GM23338 (cell line): ENCODE data around the gene PINK1. TPM values are rescaled to one million over a fixed set of nuclear protein-coding genes. Genes with fewer than 3 reads are reported as not detected.

Experiments used
- ATAC-seq: fragments of 200-7000 bp; cut with Tn5 transposase; 3 replicates; pipeline ENCODE4 v1.9.1; 2020
- DNase-seq: peaks from one replicate; pipeline ENCODE4 v3.0.0-alpha.2; 2015; ENCODE audit warnings: low spot score
- H2AFZ ChIP-seq: fragments of 200-600 bp; sonication (generic); 2 replicates; pipeline ENCODE4 v1.8.0; 2016; ENCODE audit warnings: antibody characterized with exemption, mild to moderate bottlenecking, moderate library complexity
- H3F3A ChIP-seq: fragments of 200-600 bp; sonication (generic); replicated peaks from 2 replicates; pipeline ENCODE4 v1.8.0; 2017; ENCODE audit warnings: antibody characterized with exemption, mixed run types, low read depth
- H3K27ac ChIP-seq: fragments of 200-600 bp; sonication (generic); 2 replicates; pipeline ENCODE4 v1.6.1; 2016; ENCODE audit warnings: low read depth
- H3K27me3 ChIP-seq: fragments of 200-600 bp; sonication (generic); 2 replicates; pipeline ENCODE4 v1.8.0; 2016; ENCODE audit warnings: mild to moderate bottlenecking, mixed run types, moderate library complexity; ENCODE audit not compliant: insufficient read depth
- H3K36me3 ChIP-seq: fragments of 200-600 bp; sonication (generic); 2 replicates; pipeline ENCODE4 v1.8.0; 2016; ENCODE audit warnings: mild to moderate bottlenecking; ENCODE audit not compliant: insufficient read depth
- H3K4me1 ChIP-seq: fragments of 200-600 bp; sonication (generic); 2 replicates; pipeline ENCODE4 v1.8.0; 2016; ENCODE audit warnings: mild to moderate bottlenecking, moderate library complexity; ENCODE audit not compliant: insufficient read depth
- H3K4me2 ChIP-seq: fragments of 200-600 bp; sonication (generic); 2 replicates; pipeline ENCODE4 v1.7.1; 2017; ENCODE audit warnings: mixed run types
- H3K4me3 ChIP-seq: fragments of 200-600 bp; sonication (generic); 2 replicates; pipeline ENCODE4 v1.6.1; 2016; ENCODE audit warnings: mixed run types
- H3K79me2 ChIP-seq: fragments of 200-600 bp; sonication (generic); replicated peaks from 2 replicates; pipeline ENCODE4 v1.8.0; 2017; ENCODE audit warnings: mild to moderate bottlenecking; ENCODE audit not compliant: insufficient read depth
- H3K9me2 ChIP-seq: fragments of 200-600 bp; sonication (generic); 2 replicates; pipeline ENCODE4 v1.8.0; 2017; ENCODE audit not compliant: insufficient read depth
- H4K20me1 ChIP-seq: fragments of 200-600 bp; sonication (generic); replicated peaks from 2 replicates; pipeline ENCODE4 v1.8.0; 2017; ENCODE audit warnings: mild to moderate bottlenecking; ENCODE audit not compliant: insufficient read depth
- H3K27ac Mint-ChIP-seq: 2 replicates; pipeline ENCODE4 v1.8.0; 2020; ENCODE audit warnings: inconsistent platforms, mild to moderate bottlenecking, moderate library complexity, mixed read lengths
- H3K27me3 Mint-ChIP-seq: 3 replicates; pipeline ENCODE4 v1.8.0; 2022; ENCODE audit warnings: low read depth, mild to moderate bottlenecking, moderate library complexity, mixed read lengths, inconsistent platforms; ENCODE audit not compliant: insufficient read depth, poor library complexity
- H3K36me3 Mint-ChIP-seq: 3 replicates; pipeline ENCODE4 v1.8.0; 2021; ENCODE audit warnings: low read depth, mild to moderate bottlenecking, inconsistent platforms, moderate library complexity, mixed read lengths
- H3K4me1 Mint-ChIP-seq: 3 replicates; pipeline ENCODE4 v1.8.0; 2020; ENCODE audit warnings: mild to moderate bottlenecking, inconsistent platforms, mixed read lengths
- H3K4me3 Mint-ChIP-seq: 3 replicates; pipeline ENCODE4 v1.8.0; 2021; ENCODE audit warnings: moderate library complexity, mild to moderate bottlenecking, inconsistent platforms, mixed read lengths
- H3K9me3 Mint-ChIP-seq: 3 replicates; pipeline ENCODE4 v1.8.0; 2020; ENCODE audit warnings: moderate library complexity, mild to moderate bottlenecking, inconsistent platforms, mixed read lengths
- CTCF ChIP-seq, 2 experiments: fragments of 200-600 bp in 1 of 2; sonication (generic) in 1 of 2; conservative IDR thresholded peaks; 2 replicates each; pipeline versions ENCODE4 v1.5.1 to v1.6.1; 2016 to 2017; ENCODE audit warnings: antibody characterized with exemption in 2 of 2, low read depth in 2 of 2, mild to moderate bottlenecking in 2 of 2, moderate library complexity in 1 of 2
- ETS1 ChIP-seq: IDR thresholded peaks from 2 replicates; pipeline ENCODE4 v1.6.1; 2016; ENCODE audit warnings: antibody characterized with exemption
- EZH2phosphoT487 ChIP-seq: fragments of 200-600 bp; sonication (generic); IDR thresholded peaks from one replicate; pipeline ENCODE4 v1.8.1; 2018; ENCODE audit warnings: antibody characterized with exemption; ENCODE audit not compliant: unreplicated experiment
- JUNB ChIP-seq: IDR thresholded peaks from one replicate; pipeline ENCODE4 v1.6.1; 2016; ENCODE audit warnings: antibody characterized with exemption; ENCODE audit not compliant: unreplicated experiment
- POLR2AphosphoS5 ChIP-seq: IDR thresholded peaks from 2 replicates; pipeline ENCODE4 v1.6.1; 2016; ENCODE audit warnings: antibody characterized with exemption, low read depth
- STAT1 ChIP-seq: IDR thresholded peaks from one replicate; pipeline ENCODE4 v1.6.1; 2016; ENCODE audit warnings: antibody characterized with exemption; ENCODE audit not compliant: unreplicated experiment
- ZNF331 ChIP-seq: fragments of 250-450 bp; sonication (Bioruptor Pico); IDR thresholded peaks from 2 replicates; pipeline ENCODE4 v1.5.0; 2020; ENCODE audit warnings: low read depth, mild to moderate bottlenecking, moderate library complexity
- ZNF462 ChIP-seq: fragments of 250-450 bp; sonication (Bioruptor Pico); IDR thresholded peaks from 2 replicates; pipeline ENCODE4 v1.5.0; 2020; ENCODE audit warnings: mild to moderate bottlenecking, moderate library complexity
- polyA plus RNA-seq: library from polyadenylated mRNA; unstranded; fragments of >200 nt; fragmentation: Nextera tagmentation; extraction: Ambion mirVana; gene quantifications from 2 replicates; pipeline ENCODE4 v1.2.1, GENCODE V29; 2016
- total RNA-seq: library from RNA; depleted of rRNA; stranded (reverse); fragments of >200 nt; shearing (Covaris generic); gene quantifications from 2 replicates; pipeline ENCODE4 v1.2.3, GENCODE V29; 2014

PINK1 gene
- total and polyA plus RNA-seq, 2 experiments from 2014 or later, result 20.8 to 42.7 TPM

- no peak for DNase-seq
- peaks cover 11% of the 10 kb centered on the region; the same call in 1 of the 2 replicates for H3K4me1 ChIP-seq
- no peaks in the 10 kb centered on the region for H3K9me3 Mint-ChIP-seq
- no peak overlapping the region for H3K4me2 ChIP-seq
- H3K9me2 ChIP-seq, result no peaks in the 10 kb centered on the region
- H3K4me3 ChIP-seq, result no peak overlapping the region
- H3K27ac ChIP-seq, result no peak overlapping the region
- H3K27ac Mint-ChIP-seq, result no peak overlapping the region
- no peaks in the 10 kb centered on the region for H3K27me3 ChIP-seq
- H2AFZ ChIP-seq, result no peak overlapping the region
- H4K20me1 ChIP-seq, result no peaks in the 10 kb centered on the region
- no peaks in the 10 kb centered on the region for H3K36me3 ChIP-seq
- no peak for TF ChIP-seq ETS1
- no peak for TF ChIP-seq STAT1
- TF ChIP-seq ZNF331 (CRISPR knock-in tag), result no peak
- no peak for TF ChIP-seq EZH2phosphoT487
- TF ChIP-seq JUNB, result no peak
- TF ChIP-seq POLR2AphosphoS5, result no peak
- TF ChIP-seq CTCF (conservative IDR thresholded peaks at IDR 0.05; ENCODE audit: low read depth in 2 of 2), result peak in 1 of 2 experiments; percentile 11; a peak in 1 of 4 replicates
- ATAC-seq, result no peak
- H3K36me3 Mint-ChIP-seq, result no peaks in the 10 kb centered on the region
- peaks cover 3% of the 10 kb centered on the region for H3K27me3 Mint-ChIP-seq
- H3K4me3 Mint-ChIP-seq, result no peak overlapping the region
- H3F3A ChIP-seq, result no peaks in the 10 kb centered on the region
- H3K4me1 Mint-ChIP-seq, result peaks cover 20% of the 10 kb centered on the region
- no peaks in the 10 kb centered on the region for H3K79me2 ChIP-seq
Measured at GRCh38 chr1:20586953-20587660, 46.2 kb upstream of the PINK1 start.

GRCh38 chr1:20587661-20588053 is 45.6 kb upstream of the PINK1 start:
- Mint-ChIP-seq H3K9me3 (no peaks in the 10 kb centered on the region), H3K4me3 (no peak overlapping the region), H3K36me3 (no peaks in the 10 kb centered on the region), H3K27me3 (peaks cover 3% of the 10 kb centered on the region), H3K4me1 (peaks cover 20% of the 10 kb centered on the region), H3K27ac (no peak overlapping the region)
- H3K27me3 ChIP-seq, result no peaks in the 10 kb centered on the region
- ATAC-seq (no peak), DNase-seq (no peak)
- no peaks in the 10 kb centered on the region for H3K79me2 ChIP-seq
- H4K20me1 ChIP-seq, result no peaks in the 10 kb centered on the region
- H3K4me1 ChIP-seq, result peaks cover 11% of the 10 kb centered on the region; the same call in 1 of the 2 replicates
- no peak overlapping the region for H3K4me2 ChIP-seq
- H3K36me3 ChIP-seq, result no peaks in the 10 kb centered on the region
- H3K9me2 ChIP-seq, result no peaks in the 10 kb centered on the region
- no peak overlapping the region for H3K27ac ChIP-seq
- no peaks in the 10 kb centered on the region for H3F3A ChIP-seq
- H3K4me3 ChIP-seq, result no peak overlapping the region
- H2AFZ ChIP-seq, result no peak overlapping the region
- TF ChIP-seq CTCF (conservative IDR thresholded peaks at IDR 0.05; ENCODE audit: low read depth in 2 of 2) (no peak), ETS1 (no peak), ZNF462 (CRISPR knock-in tag) (no peak)
